VCaP (cell line): ENCODE results near the gene CDC42.
A peak's percentile ranks its signal among the peaks of the same experiment; 100 is the strongest.

Experiments
- H3K27ac ChIP-seq: fragments of 450-650 bp; 2 replicates; pipeline ENCODE4 v1.5.1; 2017
- TF ChIP-seq, protein P1 (sequence below): fragments of 450-650 bp; conservative IDR thresholded peaks from 2 replicates; pipeline ENCODE4 v1.5.1; 2017; ENCODE audit warnings: mild to moderate bottlenecking, moderate library complexity

CDC42 gene

DNA sequence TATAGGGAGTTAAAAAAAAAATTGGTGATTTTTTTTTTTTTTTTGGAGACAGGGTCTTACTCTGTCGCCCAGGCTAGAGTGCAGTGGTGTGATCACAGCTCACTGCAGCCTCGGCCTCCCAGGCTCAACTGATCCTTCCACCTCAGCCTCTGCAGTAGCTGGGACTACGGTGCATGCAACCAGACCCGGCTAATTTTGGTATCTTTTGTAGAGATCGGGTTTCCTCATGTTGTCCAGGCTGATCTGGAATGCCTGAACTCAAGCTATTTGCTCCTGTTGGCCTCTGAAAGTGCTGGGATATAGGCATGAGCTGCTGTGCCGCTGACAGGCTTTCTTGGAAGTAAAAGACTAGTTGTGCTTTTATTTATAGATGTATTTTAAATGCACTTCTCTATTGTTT, 3.0 kb downstream of the CDC42 start:
- peak overlapping the region; percentile 35 for H3K27ac ChIP-seq
- TF ChIP-seq, protein P1, sequence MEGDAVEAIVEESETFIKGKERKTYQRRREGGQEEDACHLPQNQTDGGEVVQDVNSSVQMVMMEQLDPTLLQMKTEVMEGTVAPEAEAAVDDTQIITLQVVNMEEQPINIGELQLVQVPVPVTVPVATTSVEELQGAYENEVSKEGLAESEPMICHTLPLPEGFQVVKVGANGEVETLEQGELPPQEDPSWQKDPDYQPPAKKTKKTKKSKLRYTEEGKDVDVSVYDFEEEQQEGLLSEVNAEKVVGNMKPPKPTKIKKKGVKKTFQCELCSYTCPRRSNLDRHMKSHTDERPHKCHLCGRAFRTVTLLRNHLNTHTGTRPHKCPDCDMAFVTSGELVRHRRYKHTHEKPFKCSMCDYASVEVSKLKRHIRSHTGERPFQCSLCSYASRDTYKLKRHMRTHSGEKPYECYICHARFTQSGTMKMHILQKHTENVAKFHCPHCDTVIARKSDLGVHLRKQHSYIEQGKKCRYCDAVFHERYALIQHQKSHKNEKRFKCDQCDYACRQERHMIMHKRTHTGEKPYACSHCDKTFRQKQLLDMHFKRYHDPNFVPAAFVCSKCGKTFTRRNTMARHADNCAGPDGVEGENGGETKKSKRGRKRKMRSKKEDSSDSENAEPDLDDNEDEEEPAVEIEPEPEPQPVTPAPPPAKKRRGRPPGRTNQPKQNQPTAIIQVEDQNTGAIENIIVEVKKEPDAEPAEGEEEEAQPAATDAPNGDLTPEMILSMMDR: no peak

DNA sequence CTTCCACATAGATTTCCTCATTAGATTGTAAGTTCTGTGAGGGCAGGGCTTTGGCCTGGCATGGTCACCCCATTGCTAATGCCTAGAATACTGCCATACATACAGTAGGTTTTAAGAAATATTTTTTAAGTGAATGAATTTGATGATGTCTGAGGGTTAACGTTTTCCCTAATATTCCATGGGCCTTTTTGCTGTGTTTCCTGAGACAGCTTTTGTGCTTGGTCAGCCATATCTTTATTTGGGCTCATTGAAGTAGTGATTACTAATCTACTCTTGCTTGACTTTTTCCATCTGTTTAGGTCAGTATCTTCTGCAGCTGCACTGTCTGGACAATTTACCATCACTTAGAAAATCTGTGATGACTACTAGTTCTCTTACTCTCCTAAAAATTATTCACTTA, 3.5 kb downstream of the CDC42 start:
- TF ChIP-seq, protein P1: no peak

DNA sequence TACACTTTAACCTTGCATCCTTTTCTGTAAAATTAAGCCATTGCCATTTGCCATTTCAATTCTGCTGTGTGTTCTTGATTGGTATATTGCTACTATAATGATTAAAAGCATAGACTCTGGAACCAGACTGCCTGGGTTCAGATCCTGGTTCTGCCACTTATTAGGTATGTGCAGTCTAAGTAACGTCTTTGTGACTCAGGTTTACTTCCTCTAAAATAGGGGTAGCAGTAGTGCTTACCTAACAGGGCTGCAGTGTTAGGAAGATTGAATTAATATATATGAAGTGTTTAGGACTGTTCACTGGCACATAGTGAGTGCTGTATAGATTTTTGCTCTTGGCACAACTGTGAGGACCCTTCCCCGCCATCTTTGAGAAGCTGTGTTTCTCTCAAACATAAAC, 4.4 kb downstream of the CDC42 start:
- 0 out of 2 replicates have a peak overlapping the region, but pooled peaks have one; percentile 35 for H3K27ac ChIP-seq
- TF ChIP-seq, protein P1: no peak

More for the DNA sequence above, 3.5 kb downstream of the CDC42 start:
- H3K27ac ChIP-seq: peak overlapping the region; percentile 35; the same call in 1 of the 2 replicates

DNA sequence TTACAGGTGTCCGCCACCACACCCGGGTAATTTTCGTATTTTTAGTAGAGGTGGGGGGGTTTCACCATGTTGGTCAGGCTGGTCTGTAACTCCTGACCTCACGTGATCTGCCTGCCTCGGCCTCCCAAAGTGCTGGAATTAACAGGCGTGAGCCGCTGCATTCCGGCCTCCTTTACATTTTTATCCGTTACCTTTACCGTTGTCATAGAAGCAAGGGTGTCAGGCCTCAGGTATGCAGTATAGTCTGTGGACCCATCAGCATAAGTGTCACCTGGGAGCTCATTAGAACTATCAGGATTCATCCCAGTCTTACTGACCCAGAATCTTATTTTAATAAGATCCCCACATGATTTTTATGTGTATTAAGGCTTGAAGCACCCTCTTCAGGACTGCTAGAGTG, 5.4 kb downstream of the CDC42 start:
- TF ChIP-seq, protein P1: no peak

DNA sequence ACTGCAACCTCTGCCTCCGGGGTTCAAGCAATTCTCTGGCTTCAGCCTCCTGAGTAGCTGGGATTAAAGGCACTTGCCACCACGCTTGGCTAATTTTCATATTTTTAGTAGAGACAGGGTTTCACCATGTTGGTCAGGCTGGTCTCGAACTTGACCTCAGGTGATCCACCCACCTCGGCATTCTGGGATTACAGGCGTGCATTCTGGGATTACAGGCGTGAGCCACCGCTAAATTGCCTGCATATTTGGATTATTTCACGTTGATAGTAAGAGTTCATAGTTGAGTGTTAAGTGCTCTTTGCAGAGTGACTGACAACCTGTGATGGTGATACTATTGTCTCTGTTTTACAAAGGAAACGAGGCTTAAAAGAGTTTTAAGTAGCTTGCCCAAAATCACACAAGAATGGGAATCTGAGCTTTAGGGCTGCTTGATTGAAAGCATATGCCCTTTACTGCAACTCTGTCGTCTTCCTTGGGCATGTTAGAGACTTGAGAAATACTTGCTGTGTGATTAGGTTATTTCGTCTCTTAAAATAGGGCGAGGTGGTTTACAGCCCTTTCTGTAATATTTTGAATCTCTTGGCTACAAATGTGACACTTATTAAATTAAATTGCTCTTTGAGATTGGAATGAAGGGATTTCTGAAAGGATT, 12.4 kb downstream of the CDC42 start:
- TF ChIP-seq, protein P1: no peak
- no peak overlapping the region for H3K27ac ChIP-seq

More for the DNA sequence above, 5.4 kb downstream of the CDC42 start:
- H3K27ac ChIP-seq: no peak overlapping the region

DNA sequence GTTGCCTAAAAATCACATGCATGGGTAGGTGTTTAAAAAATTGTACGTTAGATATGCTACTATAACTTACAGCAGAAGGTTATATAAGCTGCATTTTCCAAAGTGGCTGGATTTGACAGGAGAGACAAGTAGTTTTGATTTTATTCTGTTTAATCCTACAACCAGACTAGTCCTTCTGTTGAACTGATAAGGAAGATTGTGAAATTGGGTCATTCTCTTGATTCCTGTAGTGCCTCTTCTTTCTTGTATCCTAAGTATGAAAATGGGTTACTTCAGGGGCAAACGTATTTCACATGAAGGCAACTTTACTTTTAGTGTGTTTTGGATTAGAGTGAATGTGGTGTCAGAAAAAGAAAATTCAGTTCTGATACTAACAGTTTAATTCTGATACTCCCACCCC, 19.0 kb downstream of the CDC42 start:
- H3K27ac ChIP-seq: no peak overlapping the region
- TF ChIP-seq, protein P1: no peak

DNA sequence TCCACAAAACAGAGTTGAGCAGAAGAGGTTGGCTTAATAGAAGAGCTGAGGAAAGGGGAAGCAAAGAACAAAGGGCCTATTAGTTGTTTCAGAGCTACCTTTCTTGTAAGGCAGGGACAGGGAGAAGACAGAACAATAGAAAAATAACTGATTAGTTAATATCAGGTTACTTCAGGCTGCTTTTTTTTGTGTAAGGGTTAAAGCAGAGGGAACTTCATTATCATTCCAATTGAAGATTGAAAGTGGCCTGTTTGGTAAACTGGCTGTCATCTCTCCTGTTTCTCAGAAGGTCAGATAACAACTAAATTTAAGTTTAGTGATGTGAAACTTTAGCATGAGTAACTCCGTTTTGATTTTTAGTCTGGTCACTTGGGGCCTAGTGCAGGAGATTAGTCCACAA, 22.3 kb downstream of the CDC42 start:
- H3K27ac ChIP-seq: peak overlapping the region; percentile 67
- TF ChIP-seq, protein P1: no peak
